Lower leg skin (tissue), 4 donors: ENCODE results near the gene CYP4A22. TPM values are rescaled to one million over a fixed set of nuclear protein-coding genes. Genes with fewer than 3 reads are reported as not detected.
"Not testable (repeated sequence)": the region's sequence is repeated elsewhere in the genome, so short reads cannot be mapped to it uniquely, and the experiment has no call there.

Experiments used
- DNase-seq, 2 donors: peaks; one replicate each; pipeline ENCODE4 v3.0.0-alpha.2; 2019; ENCODE audit warnings: low spot score in 2 of 2
- H3K4me3 ChIP-seq: fragments of 200-600 bp; sonication (generic); 2 replicates; pipeline ENCODE4 v1.5.1; 2017; ENCODE audit warnings: mild to moderate bottlenecking, low read depth; ENCODE audit not compliant: poor library complexity, severe bottlenecking
- CTCF ChIP-seq, 3 donors: fragments of 450-650 bp; IDR thresholded peaks; one replicate each; pipeline ENCODE4 v1.5.1; 2016; ENCODE audit warnings: antibody characterized with exemption in 3 of 3, mild to moderate bottlenecking in 3 of 3, moderate library complexity in 2 of 3
- POLR2A ChIP-seq, 2 donors: fragments of 450-650 bp; IDR thresholded peaks; one replicate each; pipeline ENCODE4 v1.6.1; 2016 to 2017; ENCODE audit warnings: antibody characterized with exemption in 2 of 2, mild to moderate bottlenecking in 1 of 2, moderate library complexity in 1 of 2
- WGBS, 2 donors: methylation state at CpG; one replicate each; pipeline ENCODE4 v1.1.5; 2018; 5-methylcytosine and 5-hydroxymethylcytosine counted together
- intact Hi-C: fragments of 100-400 bp; cut with DNase I; formaldehyde crosslinking; loops from one replicate; pipeline ENCODE4 v1.15.0; 2023; ENCODE audit warnings: low total_unique reads
- total RNA-seq, 4 donors: library from RNA; depleted of rRNA; stranded (reverse); fragments of >200 nt; gene quantifications; one replicate each; pipeline ENCODE4 v1.1.0, GENCODE V29; 2016

CYP4A22 gene
- total RNA-seq, 4 donors from 2014 or later = 0.16 TPM; not detected in 3

GRCh38 chr1:47113178-47113577, 24.1 kb upstream of the CYP4A22 start:
- intact Hi-C loops = no loop called here
- H3K4me3 ChIP-seq = no peak overlapping the region
- WGBS, 2 donors = 83 to 84% methylated on average over 4 of the region's 4 CpGs
- no peak for DNase-seq
- no peak for TF ChIP-seq CTCF (IDR thresholded peaks at IDR 0.05)

- intact Hi-C loops = not testable (repeated sequence)
- 80 to 94% methylated on average over 1 of the region's 1 CpG for WGBS, 2 donors
These were observed 16.2 kb upstream of the CYP4A22 start for GRCh38 chr1:47121039-47121438.

GRCh38 chr1:47124834-47125233, 12.4 kb upstream of the CYP4A22 start:
- intact Hi-C loops, DNase-seq, H3K4me3 ChIP-seq: not testable (repeated sequence)

More at GRCh38 chr1:47121039-47121438, 16.2 kb upstream of the CYP4A22 start:
- not testable (repeated sequence) for DNase-seq, H3K4me3 ChIP-seq

GRCh38 chr1:47126997-47127396, 10.2 kb upstream of the CYP4A22 start:
- 92 to 97% methylated on average over 2 of the region's 2 CpGs for WGBS, 2 donors
- intact Hi-C loops, DNase-seq, H3K4me3 ChIP-seq: not testable (repeated sequence)

- H3K4me3 ChIP-seq = no peak overlapping the region
- TF ChIP-seq POLR2A (IDR thresholded peaks at IDR 0.05) (no peak), CTCF (IDR thresholded peaks at IDR 0.05) (no peak)
- WGBS, 2 donors = 95 to 97% methylated on average over 1 of the region's 1 CpG
- intact Hi-C loops = no loop called here
- no peak for DNase-seq
These were observed 9.0 kb upstream of the CYP4A22 start for GRCh38 chr1:47128221-47128620.

- 47 to 55% methylated on average over 2 of the region's 2 CpGs for WGBS, 2 donors
- H3K4me3 ChIP-seq, intact Hi-C loops, DNase-seq: not testable (repeated sequence)
These were observed 8.4 kb upstream of the CYP4A22 start for GRCh38 chr1:47128854-47129253.

GRCh38 chr1:47129489-47130230, 7.6 kb upstream of the CYP4A22 start:
- H3K4me3 ChIP-seq, intact Hi-C loops, DNase-seq: not testable (repeated sequence)
- 62 to 72% methylated on average over 8 of the region's 8 CpGs for WGBS, 2 donors

- 89% methylated on average over 3 of the region's 3 CpGs for WGBS, 2 donors
These were observed 4.6 kb upstream of the CYP4A22 start for GRCh38 chr1:47132665-47133064.

GRCh38 chr1:47137925-47138615, 829 bp downstream of the CYP4A22 start:
- no peak for DNase-seq
- intact Hi-C loops = no loop called here
- no peak for TF ChIP-seq POLR2A (IDR thresholded peaks at IDR 0.05)
- no peak for TF ChIP-seq CTCF (IDR thresholded peaks at IDR 0.05)
- no peak overlapping the region for H3K4me3 ChIP-seq
- 89 to 92% methylated on average over 5 of the region's 5 CpGs for WGBS, 2 donors

More at GRCh38 chr1:47132665-47133064, 4.6 kb upstream of the CYP4A22 start:
- DNase-seq, intact Hi-C loops, H3K4me3 ChIP-seq: not testable (repeated sequence)

GRCh38 chr1:47140358-47140757, 3.1 kb downstream of the CYP4A22 start:
- H3K4me3 ChIP-seq, DNase-seq, intact Hi-C loops: not testable (repeated sequence)
- WGBS, 2 donors = 41 to 49% methylated on average over 3 of the region's 3 CpGs

- 51 to 58% methylated on average over 6 of the region's 6 CpGs for WGBS, 2 donors
- intact Hi-C loops, DNase-seq, H3K4me3 ChIP-seq: not testable (repeated sequence)
These were observed 6.4 kb downstream of the CYP4A22 start for GRCh38 chr1:47143654-47144053.

GRCh38 chr1:47146495-47146894, 9.3 kb downstream of the CYP4A22 start:
- WGBS, 2 donors = 4 to 19% methylated on average over 1 of the region's 1 CpG
- DNase-seq, H3K4me3 ChIP-seq, intact Hi-C loops: not testable (repeated sequence)
